ENCODE data around the gene HSD11B1L.
A peak's percentile ranks its signal among the peaks of the same experiment; 100 is the strongest.

HSD11B1L gene

DNA sequence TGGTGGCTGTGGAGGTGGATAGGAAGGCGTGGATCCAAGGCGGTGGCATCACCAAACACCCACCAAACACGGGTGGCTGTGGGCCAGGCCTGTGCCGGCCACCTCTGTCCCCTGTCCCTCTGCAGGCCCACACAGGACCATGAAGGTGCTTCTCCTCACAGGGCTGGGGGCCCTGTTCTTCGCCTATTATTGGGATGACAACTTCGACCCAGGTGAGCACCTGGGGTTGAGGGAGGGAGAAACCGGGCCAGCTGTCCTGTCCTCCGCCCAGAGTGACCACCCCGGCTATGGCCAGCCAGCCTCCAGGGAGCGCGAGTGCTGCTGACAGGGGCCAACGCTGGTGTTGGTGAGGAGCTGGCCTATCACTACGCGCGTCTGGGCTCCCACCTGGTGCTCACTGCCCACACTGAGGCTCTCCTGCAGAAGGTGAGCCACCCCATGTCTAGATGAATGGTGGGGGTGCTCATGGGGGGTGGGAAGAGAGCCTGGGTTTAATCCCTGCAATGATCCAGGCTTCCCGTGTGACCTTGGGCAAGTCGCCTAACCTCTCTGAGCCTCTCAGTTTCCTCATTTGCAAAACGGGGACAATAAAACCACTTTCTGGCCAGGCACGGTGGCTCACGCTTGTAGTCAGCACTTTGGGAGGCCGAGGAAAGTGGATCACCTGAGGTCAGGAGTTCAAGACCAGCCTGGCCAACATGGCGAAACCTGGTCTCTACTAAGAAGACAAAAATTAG is 4.0 kb downstream of the HSD11B1L start:
- TF ChIP-seq SIN3A (IDR thresholded peaks at IDR 0.05; ENCODE audit: borderline replicate concordance, insufficient read depth, low read length) (no peak), TAF1 (IDR thresholded peaks at IDR 0.05; ENCODE audit: borderline replicate concordance, insufficient read depth, low read length) (no peak), FOXP2 (optimal IDR thresholded peaks at IDR 0.05; ENCODE audit: borderline replicate concordance, extremely low read depth, extremely low read length, insufficient read depth) (no peak), POLR2AphosphoS5 (IDR thresholded peaks at IDR 0.05; ENCODE audit: low read depth, low read length) (no peak)
- TF ChIP-seq, protein P1, sequence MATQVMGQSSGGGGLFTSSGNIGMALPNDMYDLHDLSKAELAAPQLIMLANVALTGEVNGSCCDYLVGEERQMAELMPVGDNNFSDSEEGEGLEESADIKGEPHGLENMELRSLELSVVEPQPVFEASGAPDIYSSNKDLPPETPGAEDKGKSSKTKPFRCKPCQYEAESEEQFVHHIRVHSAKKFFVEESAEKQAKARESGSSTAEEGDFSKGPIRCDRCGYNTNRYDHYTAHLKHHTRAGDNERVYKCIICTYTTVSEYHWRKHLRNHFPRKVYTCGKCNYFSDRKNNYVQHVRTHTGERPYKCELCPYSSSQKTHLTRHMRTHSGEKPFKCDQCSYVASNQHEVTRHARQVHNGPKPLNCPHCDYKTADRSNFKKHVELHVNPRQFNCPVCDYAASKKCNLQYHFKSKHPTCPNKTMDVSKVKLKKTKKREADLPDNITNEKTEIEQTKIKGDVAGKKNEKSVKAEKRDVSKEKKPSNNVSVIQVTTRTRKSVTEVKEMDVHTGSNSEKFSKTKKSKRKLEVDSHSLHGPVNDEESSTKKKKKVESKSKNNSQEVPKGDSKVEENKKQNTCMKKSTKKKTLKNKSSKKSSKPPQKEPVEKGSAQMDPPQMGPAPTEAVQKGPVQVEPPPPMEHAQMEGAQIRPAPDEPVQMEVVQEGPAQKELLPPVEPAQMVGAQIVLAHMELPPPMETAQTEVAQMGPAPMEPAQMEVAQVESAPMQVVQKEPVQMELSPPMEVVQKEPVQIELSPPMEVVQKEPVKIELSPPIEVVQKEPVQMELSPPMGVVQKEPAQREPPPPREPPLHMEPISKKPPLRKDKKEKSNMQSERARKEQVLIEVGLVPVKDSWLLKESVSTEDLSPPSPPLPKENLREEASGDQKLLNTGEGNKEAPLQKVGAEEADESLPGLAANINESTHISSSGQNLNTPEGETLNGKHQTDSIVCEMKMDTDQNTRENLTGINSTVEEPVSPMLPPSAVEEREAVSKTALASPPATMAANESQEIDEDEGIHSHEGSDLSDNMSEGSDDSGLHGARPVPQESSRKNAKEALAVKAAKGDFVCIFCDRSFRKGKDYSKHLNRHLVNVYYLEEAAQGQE (IDR thresholded peaks at IDR 0.05; ENCODE audit: insufficient read depth in 1 of 2, low read depth in 2 of 2, low read length in 2 of 2) = no peak

DNA sequence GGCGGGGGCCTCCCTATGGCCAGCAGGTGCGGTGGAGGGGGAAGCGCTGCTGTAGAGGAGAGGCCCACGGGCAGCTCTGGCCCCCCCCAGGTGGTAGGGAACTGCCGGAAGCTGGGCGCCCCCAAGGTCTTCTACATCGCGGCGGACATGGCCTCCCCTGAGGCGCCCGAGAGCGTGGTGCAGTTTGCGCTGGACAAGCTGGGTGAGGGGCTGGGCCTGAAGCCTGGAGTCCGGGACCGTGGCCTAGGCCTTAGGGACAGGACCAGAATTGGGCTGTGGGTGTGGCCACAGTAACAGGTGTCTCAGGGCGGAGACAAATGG is 5.5 kb downstream of the HSD11B1L start:
- TF ChIP-seq, protein P1 (IDR thresholded peaks at IDR 0.05; ENCODE audit: insufficient read depth in 1 of 2, low read depth in 2 of 2, low read length in 2 of 2) = no peak
- no peak for TF ChIP-seq SIN3A (IDR thresholded peaks at IDR 0.05; ENCODE audit: borderline replicate concordance, insufficient read depth, low read length)
- TF ChIP-seq POLR2AphosphoS5 (IDR thresholded peaks at IDR 0.05; ENCODE audit: low read depth, low read length) = no peak
- no peak for TF ChIP-seq TAF1 (IDR thresholded peaks at IDR 0.05; ENCODE audit: borderline replicate concordance, insufficient read depth, low read length)
- TF ChIP-seq FOXP2 (optimal IDR thresholded peaks at IDR 0.05; ENCODE audit: borderline replicate concordance, extremely low read depth, extremely low read length, insufficient read depth) = no peak

DNA sequence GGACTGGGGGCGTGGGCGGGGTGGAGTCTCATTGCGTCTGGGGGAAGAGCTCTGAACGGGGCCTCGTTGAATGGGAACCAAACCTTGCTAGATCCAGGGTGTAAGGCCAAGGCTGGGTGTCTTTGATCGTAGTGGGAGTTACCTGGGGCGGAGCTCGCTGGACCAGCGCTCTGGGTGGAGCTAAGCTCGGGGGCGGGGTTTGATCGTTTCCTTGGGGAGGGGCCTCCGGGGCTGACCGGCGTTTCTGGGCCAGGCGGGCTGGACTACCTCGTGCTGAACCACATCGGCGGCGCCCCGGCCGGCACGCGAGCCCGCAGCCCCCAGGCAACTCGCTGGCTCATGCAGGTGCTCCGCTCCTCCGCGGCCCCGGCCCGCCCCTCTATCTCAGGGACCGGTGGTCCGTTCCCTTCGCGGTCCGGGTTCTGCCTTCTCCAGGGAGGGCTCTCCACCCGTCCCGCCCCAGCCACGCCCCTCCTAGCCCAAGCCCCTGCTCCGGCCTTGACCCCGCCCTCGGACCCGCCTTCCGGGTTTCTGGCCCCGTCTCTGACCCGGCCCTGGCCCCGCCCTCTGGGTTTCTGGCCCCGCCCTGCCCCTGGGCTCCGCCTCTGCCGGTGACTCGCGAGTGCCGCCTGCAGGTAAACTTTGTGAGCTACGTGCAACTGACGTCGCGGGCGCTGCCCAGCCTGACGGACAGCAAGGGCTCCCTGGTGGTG is 6.0 kb downstream of the HSD11B1L start:
- no peak for TF ChIP-seq SIN3A (IDR thresholded peaks at IDR 0.05; ENCODE audit: borderline replicate concordance, insufficient read depth, low read length)
- no peak for TF ChIP-seq TAF1 (IDR thresholded peaks at IDR 0.05; ENCODE audit: borderline replicate concordance, insufficient read depth, low read length)
- TF ChIP-seq FOXP2 (optimal IDR thresholded peaks at IDR 0.05; ENCODE audit: borderline replicate concordance, extremely low read depth, extremely low read length, insufficient read depth) = no peak
- TF ChIP-seq, protein P1 (IDR thresholded peaks at IDR 0.05; ENCODE audit: insufficient read depth in 1 of 2, low read depth in 2 of 2, low read length in 2 of 2) = 0 out of 4 replicates have a peak, but pooled peaks of 1 of the 2 experiments have one; percentile 45
- peak; percentile 42; the same call in 1 of the 2 replicates for TF ChIP-seq POLR2AphosphoS5 (IDR thresholded peaks at IDR 0.05; ENCODE audit: low read depth, low read length)

DNA sequence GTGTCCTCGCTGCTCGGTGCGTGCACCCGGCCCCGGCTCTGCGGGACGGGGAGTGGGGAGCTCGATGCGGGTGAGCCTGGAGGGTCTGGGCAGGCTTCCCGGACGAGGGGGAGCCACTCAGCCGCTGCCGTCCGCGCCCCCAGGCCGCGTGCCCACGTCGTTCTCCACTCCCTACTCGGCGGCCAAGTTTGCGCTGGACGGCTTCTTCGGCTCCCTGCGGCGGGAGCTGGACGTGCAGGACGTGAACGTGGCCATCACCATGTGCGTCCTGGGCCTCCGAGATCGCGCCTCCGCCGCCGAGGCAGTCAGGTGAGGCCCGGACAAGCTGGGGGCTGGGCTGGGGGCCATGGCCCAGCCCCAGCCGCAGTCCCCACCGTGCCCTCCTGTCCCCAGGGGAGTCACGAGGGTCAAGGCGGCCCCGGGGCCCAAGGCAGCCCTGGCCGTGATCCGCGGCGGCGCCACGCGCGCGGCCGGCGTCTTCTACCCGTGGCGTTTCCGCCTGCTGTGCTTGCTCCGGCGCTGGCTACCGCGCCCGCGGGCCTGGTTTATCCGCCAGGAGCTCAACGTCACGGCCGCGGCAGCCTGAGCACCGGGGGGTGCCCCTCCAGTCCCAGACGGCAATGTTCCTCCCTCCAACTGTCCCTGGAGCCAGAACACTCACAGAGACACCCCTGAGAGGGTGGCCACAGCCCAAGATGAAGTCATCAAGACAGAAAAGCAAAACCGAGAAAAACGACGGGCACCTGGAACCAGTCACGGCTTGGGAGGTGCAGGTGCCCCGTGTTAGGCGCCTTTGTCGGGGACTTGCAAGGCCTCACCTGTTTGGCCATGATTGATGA is 6.8 kb downstream of the HSD11B1L start:
- no peak for TF ChIP-seq FOXP2 (optimal IDR thresholded peaks at IDR 0.05; ENCODE audit: borderline replicate concordance, extremely low read depth, extremely low read length, insufficient read depth)
- no peak for TF ChIP-seq TAF1 (IDR thresholded peaks at IDR 0.05; ENCODE audit: borderline replicate concordance, insufficient read depth, low read length)
- no peak for TF ChIP-seq POLR2AphosphoS5 (IDR thresholded peaks at IDR 0.05; ENCODE audit: low read depth, low read length)
- TF ChIP-seq, protein P1 (IDR thresholded peaks at IDR 0.05; ENCODE audit: insufficient read depth in 1 of 2, low read depth in 2 of 2, low read length in 2 of 2) = 0 out of 4 replicates have a peak, but pooled peaks of 1 of the 2 experiments have one; percentile 32
- TF ChIP-seq SIN3A (IDR thresholded peaks at IDR 0.05; ENCODE audit: borderline replicate concordance, insufficient read depth, low read length) = no peak
